HG02798 (cell line): ENCODE data around the gene IVL.

Source experiments
- ATAC-seq: cut with Tn5 transposase; IDR thresholded peaks from one replicate; pipeline ENCODE4 v1.9.1; 2021; ENCODE audit warnings: mild to moderate bottlenecking; ENCODE audit not compliant: unreplicated experiment, poor library complexity

The IVL gene, protein sequence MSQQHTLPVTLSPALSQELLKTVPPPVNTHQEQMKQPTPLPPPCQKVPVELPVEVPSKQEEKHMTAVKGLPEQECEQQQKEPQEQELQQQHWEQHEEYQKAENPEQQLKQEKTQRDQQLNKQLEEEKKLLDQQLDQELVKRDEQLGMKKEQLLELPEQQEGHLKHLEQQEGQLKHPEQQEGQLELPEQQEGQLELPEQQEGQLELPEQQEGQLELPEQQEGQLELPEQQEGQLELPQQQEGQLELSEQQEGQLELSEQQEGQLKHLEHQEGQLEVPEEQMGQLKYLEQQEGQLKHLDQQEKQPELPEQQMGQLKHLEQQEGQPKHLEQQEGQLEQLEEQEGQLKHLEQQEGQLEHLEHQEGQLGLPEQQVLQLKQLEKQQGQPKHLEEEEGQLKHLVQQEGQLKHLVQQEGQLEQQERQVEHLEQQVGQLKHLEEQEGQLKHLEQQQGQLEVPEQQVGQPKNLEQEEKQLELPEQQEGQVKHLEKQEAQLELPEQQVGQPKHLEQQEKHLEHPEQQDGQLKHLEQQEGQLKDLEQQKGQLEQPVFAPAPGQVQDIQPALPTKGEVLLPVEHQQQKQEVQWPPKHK

DNA sequence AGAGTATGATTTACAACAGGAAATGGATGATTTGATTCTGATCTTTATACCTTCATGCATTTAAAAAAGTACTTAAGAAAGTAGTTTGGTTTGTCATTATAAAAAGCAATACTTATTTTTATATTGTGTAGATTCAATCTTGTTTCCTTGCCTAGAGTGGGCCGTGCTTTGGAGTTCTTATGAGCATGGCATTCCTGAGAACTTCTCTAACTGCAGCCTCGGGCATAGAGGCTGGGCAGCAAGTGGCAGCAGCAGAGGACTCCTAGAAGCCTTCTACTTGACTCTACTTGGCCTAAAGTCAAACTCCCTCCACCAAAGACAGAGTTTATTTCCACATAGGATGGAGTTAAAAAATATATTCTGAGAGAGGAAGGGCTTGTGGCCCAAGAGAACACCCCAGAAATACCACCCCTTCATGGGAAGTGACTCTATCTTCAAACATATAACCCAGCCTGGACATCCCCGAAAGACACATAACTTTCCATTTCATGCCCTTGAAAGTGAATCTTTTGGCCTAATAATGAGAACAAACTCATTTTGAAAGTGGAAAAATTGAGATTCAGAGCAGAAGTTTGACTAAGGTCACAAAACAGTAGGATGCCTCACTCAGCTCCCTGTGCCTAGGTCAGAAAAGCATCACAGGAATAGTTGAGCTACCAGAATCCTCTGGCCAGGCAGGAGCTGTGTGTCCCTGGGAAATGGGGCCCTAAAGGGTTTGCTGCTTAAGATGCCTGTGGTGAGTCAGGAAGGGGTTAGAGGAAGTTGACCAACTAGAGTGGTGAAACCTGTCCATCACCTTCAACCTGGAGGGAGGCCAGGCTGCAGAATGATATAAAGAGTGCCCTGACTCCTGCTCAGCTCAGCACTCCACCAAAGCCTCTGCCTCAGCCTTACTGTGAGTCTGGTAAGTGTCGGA is at the start of gene IVL:
IVL (plus strand) TSS at position 861 of the 916 bp plus-strand sequence. CDS start 1,252 bp downstream, outside the sequence.
- ATAC-seq, result no peak

DNA sequence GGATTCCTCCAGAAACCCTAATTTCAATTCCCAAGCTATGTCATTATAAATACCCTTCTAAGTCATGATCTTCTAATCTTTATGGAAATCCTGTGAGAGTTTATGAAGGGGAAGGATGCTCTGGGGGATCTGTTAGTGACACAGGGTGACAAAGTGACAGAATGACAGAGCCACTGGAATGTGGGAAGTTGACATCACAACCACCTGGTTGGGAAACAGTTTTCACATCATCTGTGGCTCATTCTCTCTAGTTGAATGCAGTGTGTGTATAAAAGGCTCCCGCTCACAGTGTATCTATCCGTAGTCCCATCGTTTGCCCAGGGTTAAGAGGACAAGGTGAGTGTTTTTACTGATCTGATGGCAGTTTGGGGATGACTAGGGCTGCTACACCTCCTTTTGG is 48.6 kb upstream of the IVL start, which contains the start of gene LCE7A:
LCE7A (plus strand) TSS at position 301 of the 400 bp plus-strand sequence. CDS start 702 bp downstream, outside the sequence.
- ATAC-seq, result no peak

DNA sequence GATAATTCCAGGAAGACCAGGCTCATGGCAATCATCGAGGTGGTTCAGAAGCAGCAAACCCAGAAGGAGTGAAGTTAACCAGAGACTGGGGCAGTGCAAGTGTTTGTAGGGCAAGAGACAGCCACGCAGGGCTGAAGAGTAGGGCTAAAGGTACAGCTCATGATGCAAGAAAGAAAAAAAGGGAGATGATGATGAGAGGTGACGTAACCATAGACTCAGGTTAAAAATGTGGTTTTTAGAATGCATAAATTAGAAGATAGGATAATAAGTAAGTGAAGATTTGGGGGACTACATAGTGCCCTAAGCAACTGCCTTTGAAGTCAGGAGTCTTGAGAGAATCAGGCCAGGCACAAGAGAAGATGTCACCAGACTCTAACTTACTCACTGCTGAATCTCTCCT is 48.2 kb upstream of the IVL start:
- no peak for ATAC-seq

DNA sequence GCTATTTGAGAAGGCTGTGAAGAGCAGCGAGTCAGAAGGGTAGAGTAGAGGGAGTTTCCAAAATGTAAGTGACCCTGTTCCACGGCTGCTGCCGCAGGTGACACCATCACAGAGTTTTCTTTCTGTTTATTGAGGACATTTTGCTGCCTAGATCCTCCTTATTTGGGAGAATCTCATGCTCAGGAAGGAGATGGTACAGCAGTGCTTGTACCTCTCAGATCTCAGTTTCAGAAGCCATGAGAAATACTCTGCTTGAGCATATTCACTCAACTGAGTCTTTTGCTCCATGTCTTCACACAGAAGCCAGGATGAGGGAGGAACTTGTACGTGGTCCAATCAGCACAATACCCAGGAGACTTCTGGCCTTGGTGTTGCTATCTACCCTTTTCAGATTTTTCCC is 47.0 kb upstream of the IVL start:
- ATAC-seq, result no peak

DNA sequence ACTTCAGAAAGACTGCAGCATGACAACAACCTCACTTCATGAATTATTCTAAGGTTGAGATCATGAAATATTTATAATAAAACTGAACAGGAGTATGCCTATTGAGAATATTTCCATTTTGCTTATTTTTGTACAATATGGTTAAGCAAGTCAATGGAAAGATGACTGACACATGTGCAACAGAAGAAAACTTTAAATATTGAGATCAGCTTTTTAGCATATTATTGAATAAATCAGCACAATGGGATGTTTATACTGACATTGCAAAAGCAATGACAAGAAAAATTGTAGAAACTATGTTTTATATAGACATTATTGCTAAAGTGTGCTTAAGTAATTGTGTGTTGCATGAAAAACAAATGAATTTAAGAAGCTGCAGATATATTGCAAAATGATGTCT is 43.9 kb upstream of the IVL start:
- no peak for ATAC-seq

DNA sequence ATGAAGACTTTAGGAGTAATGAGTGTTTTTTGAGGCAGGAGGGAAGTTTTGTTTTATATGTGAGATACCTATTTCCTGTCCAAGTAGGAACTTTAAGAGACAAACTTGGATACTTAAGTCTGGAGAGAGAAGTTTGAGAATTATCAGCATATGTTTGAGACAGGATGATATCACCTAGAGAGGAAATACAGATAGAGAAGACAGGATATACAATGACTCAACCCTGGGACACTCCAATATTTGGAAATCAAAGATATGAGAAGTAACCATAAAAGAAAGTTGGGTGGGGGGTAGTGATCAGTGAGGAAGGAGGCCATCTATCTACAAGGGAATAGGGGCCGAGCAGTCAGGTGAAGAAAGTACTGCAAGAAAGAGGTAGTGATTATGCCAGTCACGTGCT is 42.0 kb upstream of the IVL start:
- ATAC-seq, result no peak

DNA sequence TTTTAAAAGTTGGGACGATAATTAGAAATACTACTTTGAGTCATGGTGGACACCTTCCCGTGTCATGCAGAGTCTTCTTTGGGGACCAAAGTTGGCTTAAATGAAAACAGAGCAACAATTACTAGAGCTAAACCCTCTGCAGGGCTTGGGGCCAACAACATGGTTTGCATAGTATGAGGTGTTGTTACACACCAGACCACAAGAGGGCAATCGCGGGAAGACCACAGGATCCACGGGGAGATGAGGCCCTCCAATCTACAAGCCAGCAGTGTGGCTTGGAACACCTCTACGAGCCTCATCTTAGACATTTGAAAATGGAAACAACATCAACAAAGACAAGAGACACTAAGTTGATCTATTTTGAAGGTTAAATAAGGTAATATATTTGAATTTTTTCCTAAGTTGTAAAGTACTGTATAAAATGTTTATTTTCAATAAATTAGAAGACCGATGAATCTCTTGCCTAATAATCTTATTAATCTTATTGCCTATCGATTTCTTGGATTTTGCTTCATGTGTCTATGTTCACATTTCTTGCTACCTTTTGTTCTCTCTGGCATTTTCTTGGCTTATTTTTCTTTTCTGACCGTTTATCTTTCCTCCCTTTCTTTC is 38.4 kb upstream of the IVL start:
- no peak for ATAC-seq

DNA sequence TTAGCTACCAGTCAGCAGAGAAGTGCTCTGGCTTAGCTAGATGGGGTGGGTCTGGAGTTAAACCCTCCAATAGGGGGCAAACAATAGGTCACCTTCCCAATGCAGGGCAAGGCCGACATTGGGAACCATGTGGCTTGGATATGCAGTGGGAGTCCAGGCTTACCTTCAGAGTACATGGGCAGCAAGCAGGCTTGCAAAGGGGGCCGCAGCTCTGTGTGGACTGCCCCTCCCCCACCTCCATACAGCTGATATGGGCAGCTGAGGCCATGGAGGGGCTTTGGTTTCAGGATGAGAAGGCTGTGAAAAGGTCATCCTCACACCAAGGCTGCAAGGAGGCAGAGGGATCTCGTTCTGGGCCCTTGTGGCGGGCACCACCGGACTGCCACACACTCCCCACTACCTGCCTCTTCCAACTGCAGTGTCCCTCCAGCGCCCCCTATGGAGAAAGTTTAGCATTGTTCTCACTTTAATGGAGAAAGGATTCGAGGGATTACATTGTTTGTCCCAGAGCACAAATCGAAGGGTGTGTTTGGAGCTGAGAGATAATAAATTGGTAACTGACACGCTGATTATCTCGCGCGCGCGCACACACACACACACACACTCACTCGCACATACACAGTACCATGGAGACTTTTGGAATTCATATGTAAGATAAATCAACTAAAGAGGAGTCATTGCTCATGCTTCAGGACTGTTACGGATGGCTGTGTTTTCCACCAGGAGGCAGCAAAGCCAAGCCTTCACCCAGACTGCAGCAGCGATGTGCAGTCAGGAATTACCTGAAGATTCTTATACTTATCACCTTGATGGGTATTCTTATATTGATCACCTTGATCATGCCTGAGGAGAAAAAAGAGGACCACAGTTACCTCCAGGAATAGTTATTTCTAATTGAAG is 37.3 kb upstream of the IVL start:
- no peak for ATAC-seq

DNA sequence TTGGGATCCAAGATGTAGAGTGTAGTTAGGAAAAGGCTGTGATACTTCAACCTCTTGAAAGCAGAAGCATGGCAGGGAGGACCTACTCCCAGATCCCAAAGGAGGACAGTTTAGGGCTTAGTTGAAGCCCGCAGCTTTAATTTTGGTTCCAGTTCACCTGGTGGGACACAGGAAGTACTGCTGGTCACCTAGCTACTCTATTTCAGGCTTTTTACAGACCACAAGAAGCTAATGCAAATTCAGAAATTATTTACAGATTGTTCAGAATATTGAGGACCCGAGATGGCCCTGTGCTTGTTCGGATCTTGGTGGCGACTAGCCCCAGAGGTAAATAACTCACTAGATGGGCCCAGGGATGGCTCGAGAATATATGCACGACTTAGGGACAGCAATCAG is 36.6 kb upstream of the IVL start:
- ATAC-seq, result peak; percentile 50

DNA sequence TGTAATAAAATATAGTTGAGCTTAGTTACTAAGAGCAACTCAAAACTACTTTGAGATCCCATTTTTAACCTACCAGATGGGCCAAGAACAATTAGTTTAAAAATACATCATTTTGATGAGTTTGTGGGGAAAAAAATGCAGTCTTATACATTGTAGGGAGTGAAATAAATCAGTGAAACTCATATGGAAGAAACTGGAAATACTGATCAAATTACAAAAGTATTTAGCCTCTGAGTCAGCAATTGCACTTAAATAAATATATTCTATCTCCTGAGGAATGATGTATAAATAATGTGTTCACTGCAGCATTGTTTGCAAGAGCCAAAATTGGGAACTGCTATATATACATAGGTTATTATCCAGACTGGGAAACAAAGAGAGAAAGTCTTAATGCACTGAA is 34.9 kb upstream of the IVL start:
- no peak for ATAC-seq

DNA sequence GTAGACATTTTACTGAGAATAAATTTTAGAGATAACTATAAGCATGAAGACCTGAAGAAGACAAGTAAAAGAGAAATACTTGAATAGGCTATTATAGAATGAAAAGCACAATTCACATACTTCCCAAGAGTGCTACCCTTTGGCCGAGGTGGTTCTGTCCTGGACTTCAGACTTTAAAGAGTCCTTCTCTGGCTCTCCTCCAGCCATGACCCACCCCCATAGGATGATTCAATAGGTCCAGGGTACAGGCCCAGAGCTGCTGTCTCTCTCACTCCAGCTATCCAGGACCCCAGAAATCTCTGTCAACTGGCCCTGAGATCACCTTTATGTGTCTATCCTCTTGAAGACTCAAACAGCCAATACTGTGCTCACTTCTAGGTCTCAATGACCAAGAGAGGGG is 31.5 kb upstream of the IVL start:
- ATAC-seq, result no peak

DNA sequence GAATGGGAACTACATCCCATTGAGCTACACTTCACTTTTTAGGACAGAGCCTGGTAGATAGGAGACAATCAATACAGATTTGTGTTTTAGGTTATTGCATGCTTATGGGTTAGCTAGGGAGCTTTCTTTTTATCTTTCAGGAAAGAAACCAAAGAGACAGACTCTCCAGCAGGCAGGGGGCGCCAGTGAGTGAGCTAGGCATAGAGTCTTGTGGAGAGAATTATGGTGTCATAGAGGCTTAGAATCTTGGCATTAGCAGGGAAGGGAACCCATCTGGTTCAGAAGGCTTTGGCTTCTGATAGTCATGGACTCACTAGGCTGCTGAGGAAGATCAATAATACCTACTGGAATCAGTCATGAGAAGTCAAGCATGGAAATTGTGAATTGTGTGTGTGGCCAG is 30.3 kb upstream of the IVL start, which contains the start of gene SMCP:
SMCP (plus strand) TSS at position 281 of the 400 bp plus-strand sequence. CDS start 6,101 bp downstream, outside the sequence.
- no peak for ATAC-seq

DNA sequence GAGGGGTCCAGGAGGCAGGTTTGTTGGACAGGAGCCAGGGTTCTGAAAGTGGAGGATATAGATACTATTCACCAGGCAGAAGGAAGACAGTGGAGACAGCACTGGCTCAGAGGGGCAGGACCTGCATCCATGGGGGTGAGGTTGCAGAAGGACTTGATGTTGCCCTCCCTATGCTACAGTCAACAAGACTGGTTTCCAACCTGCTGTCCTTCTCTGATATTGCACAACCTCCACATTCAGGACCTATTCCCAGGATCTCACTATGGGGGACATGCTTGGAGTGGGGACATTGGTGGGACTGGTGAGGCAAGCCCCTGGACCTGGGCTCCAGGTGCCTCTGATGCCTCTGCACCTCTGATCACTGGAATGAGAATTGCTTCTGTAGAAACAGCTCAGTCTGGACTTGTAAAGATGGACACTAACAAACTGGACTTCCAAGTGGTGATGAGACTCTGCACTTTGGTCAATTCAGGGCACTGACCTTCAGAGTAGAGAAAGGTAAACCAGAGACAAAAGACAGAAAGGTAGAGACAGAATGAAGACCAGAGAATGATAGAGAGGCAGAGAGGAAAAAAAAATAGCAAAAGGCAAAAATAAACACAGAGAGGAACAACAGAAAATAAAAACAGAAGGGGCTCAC is 28.7 kb upstream of the IVL start:
- no peak for ATAC-seq

DNA sequence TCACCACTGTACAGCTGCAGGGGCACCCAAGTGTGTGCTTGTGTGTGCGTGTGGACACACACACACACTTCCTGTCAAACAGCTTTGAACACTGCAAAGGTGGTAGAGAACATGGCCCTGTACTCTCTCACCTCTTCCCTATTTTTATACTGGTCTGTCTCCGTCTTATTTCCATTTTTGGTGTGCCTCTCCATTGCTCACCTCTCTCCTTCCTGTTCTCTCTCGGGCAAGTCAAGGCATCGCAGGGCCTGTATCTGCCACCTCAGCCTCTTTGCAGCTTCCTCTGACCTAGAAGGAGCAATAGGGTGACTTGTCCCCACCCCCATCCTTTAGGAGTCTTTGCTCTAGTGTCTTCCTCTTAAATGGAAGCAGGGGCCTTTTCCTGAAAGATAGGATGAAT is 28.0 kb upstream of the IVL start:
- ATAC-seq, result no peak

DNA sequence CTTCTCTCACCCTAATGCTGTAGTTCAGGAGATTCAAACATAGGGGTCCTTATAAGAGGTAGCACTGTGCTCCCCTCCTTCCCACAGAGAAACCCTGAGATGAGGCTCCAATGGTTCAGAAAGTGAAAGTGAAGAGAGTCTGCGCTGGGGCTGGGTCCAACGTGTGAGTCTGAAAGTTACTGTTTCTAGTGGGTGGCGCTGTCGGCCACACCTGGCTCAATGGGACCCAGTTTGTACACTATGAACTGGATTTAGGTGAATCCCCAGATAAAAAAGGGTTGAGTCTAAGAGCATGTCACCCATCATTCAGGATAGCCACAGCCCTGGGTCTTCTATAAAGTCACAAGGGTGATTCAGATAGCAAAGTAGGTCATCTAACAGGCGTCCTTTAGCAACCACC is 27.4 kb upstream of the IVL start:
- peak; percentile 80 for ATAC-seq

DNA sequence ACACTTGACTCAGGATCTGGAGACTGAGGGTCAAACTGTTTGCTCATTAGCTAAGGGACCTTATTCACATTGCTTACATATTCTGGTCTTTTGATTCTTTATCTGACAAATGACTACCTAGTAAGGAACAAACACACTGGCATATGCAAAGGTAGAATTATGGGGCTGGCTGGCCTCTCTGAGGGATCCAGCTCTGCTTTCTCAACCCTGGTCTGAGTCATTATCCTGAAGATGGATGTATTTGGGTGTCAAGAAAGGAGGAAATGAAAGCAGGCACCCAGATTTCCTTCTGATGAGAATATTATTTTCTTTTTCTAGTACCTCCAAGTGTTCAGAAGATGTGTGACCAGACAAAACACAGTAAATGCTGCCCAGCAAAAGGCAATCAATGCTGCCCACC is 24.3 kb upstream of the IVL start:
- no peak for ATAC-seq

DNA sequence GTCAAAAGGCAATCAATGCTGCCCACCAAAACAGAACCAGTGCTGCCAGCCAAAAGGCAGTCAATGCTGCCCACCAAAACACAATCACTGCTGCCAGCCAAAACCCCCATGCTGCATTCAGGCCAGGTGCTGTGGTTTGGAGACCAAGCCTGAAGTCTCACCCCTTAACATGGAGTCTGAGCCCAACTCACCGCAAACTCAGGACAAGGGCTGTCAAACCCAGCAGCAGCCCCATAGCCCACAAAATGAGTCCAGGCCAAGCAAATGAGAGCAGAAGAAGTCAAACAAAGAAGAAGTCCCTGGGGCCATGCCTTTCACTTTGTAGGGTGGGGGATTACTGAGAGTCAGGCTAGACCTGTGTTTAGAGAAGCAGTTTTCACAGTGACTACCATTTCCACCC is 23.8 kb upstream of the IVL start:
- ATAC-seq, result no peak

DNA sequence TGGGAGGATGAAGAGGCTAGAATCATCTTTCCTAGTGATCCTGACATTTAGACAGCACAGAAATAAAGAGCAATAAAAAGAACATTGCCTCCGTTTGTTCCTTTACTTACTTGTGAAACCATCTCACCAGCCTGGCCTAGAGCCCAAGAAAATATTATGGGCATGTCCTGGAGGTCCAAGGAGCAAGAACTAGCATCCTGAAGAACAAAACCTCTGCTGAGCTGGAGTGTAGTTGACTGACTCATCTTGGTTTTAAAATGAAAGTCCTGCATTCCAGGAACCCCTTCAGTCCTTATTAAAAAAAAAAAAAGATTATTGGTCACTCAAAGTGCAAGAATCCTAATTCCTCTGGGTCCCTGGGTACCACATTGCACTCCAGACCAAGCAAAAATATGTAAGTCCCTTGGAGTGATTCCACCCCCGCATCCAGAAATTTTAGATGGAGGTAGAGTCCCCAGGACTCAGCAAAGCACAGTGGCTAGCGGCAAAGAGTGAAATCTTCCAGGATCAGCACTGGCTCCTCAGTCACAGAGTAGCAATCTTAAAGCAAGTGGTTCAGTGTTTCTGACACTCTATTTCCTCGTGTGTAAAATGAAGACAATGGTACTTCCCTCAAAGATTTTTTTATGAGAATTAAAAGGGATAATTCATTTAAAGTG is 23.3 kb upstream of the IVL start:
- no peak for ATAC-seq
